HepG2 (cell line): ENCODE results near the gene SMIM22. TPM values are rescaled to one million over a fixed set of nuclear protein-coding genes. Genes with fewer than 3 reads are reported as not detected.

Experiments
- DRAP1 ChIP-seq: IDR thresholded peaks from 2 replicates; pipeline ENCODE4 v1.6.1; 2016; ENCODE audit warnings: missing genetic modification reagents, missing compliant biosample characterization
- HNF1B ChIP-seq: sonication (generic); formaldehyde crosslinking; IDR thresholded peaks from 2 replicates; pipeline ENCODE4 v1.5.1; 2020; ENCODE audit warnings: mild to moderate bottlenecking, moderate library complexity, missing genetic modification reagents
- HNRNPL ChIP-seq: fragments of 200-400 bp; formaldehyde crosslinking; IDR thresholded peaks from 2 replicates; pipeline ENCODE4 v1.6.1; 2017; ENCODE audit warnings: mild to moderate bottlenecking, low read depth, low read length
- HNRNPLL ChIP-seq: fragments of 200-400 bp; formaldehyde crosslinking; IDR thresholded peaks from 2 replicates; pipeline ENCODE4 v1.6.1; 2017; ENCODE audit warnings: mild to moderate bottlenecking, low read depth, low read length; ENCODE audit not compliant: poor library complexity, severe bottlenecking
- KLF12 ChIP-seq: sonication (generic); formaldehyde crosslinking; IDR thresholded peaks from 2 replicates; pipeline ENCODE4 v1.4.0; 2020; ENCODE audit warnings: missing genetic modification reagents, borderline replicate concordance
- NFIB ChIP-seq: sonication (generic); formaldehyde crosslinking; IDR thresholded peaks from 2 replicates; pipeline ENCODE4 v1.9.0; 2021; ENCODE audit warnings: missing genetic modification reagents, mild to moderate bottlenecking, borderline replicate concordance
- NFYC ChIP-seq: IDR thresholded peaks from 2 replicates; pipeline ENCODE4 v1.6.1; 2016; ENCODE audit warnings: missing genetic modification reagents, missing compliant biosample characterization
- PAXIP1 ChIP-seq: sonication (generic); formaldehyde crosslinking; conservative IDR thresholded peaks from 2 replicates; pipeline ENCODE4 v1.4.0; 2020; ENCODE audit warnings: mild to moderate bottlenecking, missing genetic modification reagents, moderate library complexity
- PPARG ChIP-seq: conservative IDR thresholded peaks from 2 replicates; pipeline ENCODE4 v1.6.1; 2016; ENCODE audit warnings: missing biosample characterization, missing genetic modification reagents
- ZBTB7A ChIP-seq: sonication (generic); formaldehyde crosslinking; IDR thresholded peaks from 2 replicates; pipeline ENCODE4 v1.8.0; 2022; ENCODE audit warnings: mild to moderate bottlenecking, missing genetic modification reagents
- ZNF558 ChIP-seq: sonication (generic); formaldehyde crosslinking; IDR thresholded peaks from 2 replicates; pipeline ENCODE4 v1.9.0; 2022; ENCODE audit warnings: mild to moderate bottlenecking, missing genetic modification reagents, borderline replicate concordance
- ZNF7 ChIP-seq: IDR thresholded peaks from 2 replicates; pipeline ENCODE4 v1.6.1; 2016; ENCODE audit warnings: missing biosample characterization, missing genetic modification reagents
- ZNF75D ChIP-seq: sonication (generic); formaldehyde crosslinking; IDR thresholded peaks from 2 replicates; pipeline ENCODE4 v1.8.1; 2023; ENCODE audit warnings: missing genetic modification reagents, mild to moderate bottlenecking, borderline replicate concordance
- ZNF777 ChIP-seq: sonication (generic); formaldehyde crosslinking; IDR thresholded peaks from 2 replicates; pipeline ENCODE4 v1.4.0; 2020; ENCODE audit warnings: missing genetic modification reagents
- ZUFSP ChIP-seq: sonication (generic); formaldehyde crosslinking; IDR thresholded peaks from 2 replicates; pipeline ENCODE4 v1.9.0; 2021; ENCODE audit warnings: missing genetic modification reagents, mild to moderate bottlenecking, borderline replicate concordance
- ZXDC ChIP-seq: sonication (generic); formaldehyde crosslinking; IDR thresholded peaks from 2 replicates; pipeline ENCODE4 v1.5.0; 2020; ENCODE audit warnings: mild to moderate bottlenecking, missing genetic modification reagents
- polyA plus RNA-seq, 8 experiments: library from polyadenylated mRNA; depleted of rRNA in 3 of 8; stranded (reverse) in 7 of 8; unstranded in 1 of 8; fragments of >200 nt; fragmentation: Illumina TruSeq in 4 of 8; extraction: Trizol in 4 of 8; gene quantifications; 2 replicates each; pipeline versions ENCODE4 v1.2.1 to v1.2.3, GENCODE V29; 2011 to 2016; ENCODE audit warnings: low read depth in 4 of 8, missing spikeins in 1 of 8, mixed read lengths in 1 of 8; ENCODE audit not compliant: insufficient read depth in 1 of 8
- total RNA-seq, 5 experiments: library from RNA; depleted of rRNA; stranded (reverse); fragments of >200 nt; fragmentation: Illumina TruSeq; extraction: Trizol; gene quantifications; 2 replicates each; pipeline ENCODE4 v1.2.3, GENCODE V29; 2016; ENCODE audit warnings: low read depth in 1 of 5

The SMIM22 gene
- total and polyA plus RNA-seq, 2 of the 13 experiments (the other 11 are each of a cell fraction or from before 2014, with no cell fraction given) = not detected

GRCh38 chr16:4765511-4766474 is 29.4 kb upstream of the SMIM22 start (continued):
- TF ChIP-seq ZNF75D (CRISPR knock-in tag) = no peak
- peak; percentile 63; the same call in 1 of the 2 replicates for TF ChIP-seq HNF1B (CRISPR knock-in tag)
- TF ChIP-seq NFIB (CRISPR knock-in tag) = no peak
- no peak for TF ChIP-seq ZNF558 (CRISPR knock-in tag)
- TF ChIP-seq PPARG (CRISPR knock-in tag) = no peak
- TF ChIP-seq KLF12 = no peak
- TF ChIP-seq DRAP1 (CRISPR knock-in tag) = peak; percentile 45; the same call in 1 of the 2 replicates
- no peak for TF ChIP-seq HNRNPLL
- TF ChIP-seq PAXIP1 (CRISPR knock-in tag) = peak; percentile 66
- 0 out of 2 replicates have a peak, but pooled peaks have one; percentile 17 for TF ChIP-seq ZBTB7A (CRISPR knock-in tag)
- no peak for TF ChIP-seq NFYC (CRISPR knock-in tag)
- no peak for TF ChIP-seq ZXDC (CRISPR knock-in tag)
- TF ChIP-seq ZNF7 (CRISPR knock-in tag) = no peak
- no peak for TF ChIP-seq HNRNPL
- no peak for TF ChIP-seq ZNF777 (CRISPR knock-in tag)
- no peak for TF ChIP-seq ZUFSP (CRISPR knock-in tag)
